Measurements from ENCODE around the gene GGT6. TPM values are rescaled to one million over a fixed set of nuclear protein-coding genes. Genes with fewer than 3 reads are reported as not detected.

GGT6 gene
- total RNA-seq, 4 donors from 2014 or later: 0.21 to 4.4 (median 0.29) TPM; not detected in 1

DNA sequence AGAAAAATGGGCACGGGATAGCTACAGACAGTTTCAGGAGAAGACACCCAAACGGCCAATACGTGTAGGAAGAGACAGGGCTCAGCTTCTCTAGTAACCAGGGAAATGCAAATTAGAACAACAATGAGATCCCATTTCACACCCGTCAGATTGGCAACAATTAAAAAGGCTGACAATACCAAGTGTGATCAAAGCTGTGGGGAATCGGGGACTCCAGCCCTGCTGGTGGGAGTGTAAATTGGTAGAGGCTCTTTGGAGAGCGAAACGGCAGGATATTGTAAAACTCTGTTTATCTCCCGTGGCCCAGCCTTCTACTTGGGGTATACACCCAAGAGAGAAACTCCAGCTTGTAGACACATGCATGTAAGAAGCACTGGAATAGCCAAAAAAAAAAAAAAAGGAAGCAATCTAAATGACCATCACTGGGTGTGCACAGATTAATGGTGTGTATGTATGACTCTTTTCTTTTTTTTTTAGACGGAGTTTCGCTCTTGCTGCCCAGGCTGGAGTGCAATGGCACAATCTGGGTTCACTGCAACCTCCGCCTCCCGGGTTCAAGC is 32.7 kb downstream of the GGT6 start:
- H3K4me3 ChIP-seq: no peak overlapping the region
- H3K27ac ChIP-seq: no peak overlapping the region

DNA sequence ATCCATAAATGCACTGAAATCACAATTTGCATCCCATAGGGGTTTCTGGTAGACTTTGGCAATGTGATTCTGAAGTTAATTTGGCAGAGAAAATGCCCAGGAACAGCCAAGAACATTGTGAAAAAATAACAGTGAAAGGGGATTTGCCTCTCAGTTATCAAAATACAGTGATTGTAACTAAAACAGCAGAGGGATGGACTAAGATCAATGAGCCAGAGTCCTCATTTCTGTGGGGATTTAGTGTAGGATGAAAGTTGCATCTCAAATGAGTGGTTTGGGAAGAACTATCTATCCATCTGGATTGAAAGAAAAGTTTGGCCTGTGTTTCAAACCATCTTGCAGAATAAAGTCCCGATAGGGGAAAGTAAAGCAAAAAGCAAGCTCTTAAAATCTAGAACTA is 33.2 kb downstream of the GGT6 start:
- intact Hi-C loops (cut with DNase I; ENCODE audit: low total_unique reads): no loop called here
- H3K36me3 ChIP-seq: no peaks in the 10 kb centered on the region
- no peak overlapping the region for H3K4me3 ChIP-seq
- H3K27ac ChIP-seq: no peak overlapping the region
- H3K9me3 ChIP-seq: no peaks in the 10 kb centered on the region
- H3K27me3 ChIP-seq: no peaks in the 10 kb centered on the region
- no peak for DNase-seq
- no peak for TF ChIP-seq POLR2A (IDR thresholded peaks at IDR 0.05)
- TF ChIP-seq, protein P1, sequence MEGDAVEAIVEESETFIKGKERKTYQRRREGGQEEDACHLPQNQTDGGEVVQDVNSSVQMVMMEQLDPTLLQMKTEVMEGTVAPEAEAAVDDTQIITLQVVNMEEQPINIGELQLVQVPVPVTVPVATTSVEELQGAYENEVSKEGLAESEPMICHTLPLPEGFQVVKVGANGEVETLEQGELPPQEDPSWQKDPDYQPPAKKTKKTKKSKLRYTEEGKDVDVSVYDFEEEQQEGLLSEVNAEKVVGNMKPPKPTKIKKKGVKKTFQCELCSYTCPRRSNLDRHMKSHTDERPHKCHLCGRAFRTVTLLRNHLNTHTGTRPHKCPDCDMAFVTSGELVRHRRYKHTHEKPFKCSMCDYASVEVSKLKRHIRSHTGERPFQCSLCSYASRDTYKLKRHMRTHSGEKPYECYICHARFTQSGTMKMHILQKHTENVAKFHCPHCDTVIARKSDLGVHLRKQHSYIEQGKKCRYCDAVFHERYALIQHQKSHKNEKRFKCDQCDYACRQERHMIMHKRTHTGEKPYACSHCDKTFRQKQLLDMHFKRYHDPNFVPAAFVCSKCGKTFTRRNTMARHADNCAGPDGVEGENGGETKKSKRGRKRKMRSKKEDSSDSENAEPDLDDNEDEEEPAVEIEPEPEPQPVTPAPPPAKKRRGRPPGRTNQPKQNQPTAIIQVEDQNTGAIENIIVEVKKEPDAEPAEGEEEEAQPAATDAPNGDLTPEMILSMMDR (IDR thresholded peaks at IDR 0.05): no peak
- no peaks in the 10 kb centered on the region for H3K4me1 ChIP-seq

More for the DNA sequence above, 32.7 kb downstream of the GGT6 start:
- no peaks in the 10 kb centered on the region for H3K9me3 ChIP-seq
- no peaks in the 10 kb centered on the region for H3K36me3 ChIP-seq
- no peaks in the 10 kb centered on the region for H3K27me3 ChIP-seq
- no peak for DNase-seq
- TF ChIP-seq, protein P1 (IDR thresholded peaks at IDR 0.05): no peak
- TF ChIP-seq POLR2A (IDR thresholded peaks at IDR 0.05): no peak
- no peaks in the 10 kb centered on the region for H3K4me1 ChIP-seq
- intact Hi-C loops (cut with DNase I; ENCODE audit: low total_unique reads): no loop called here

DNA sequence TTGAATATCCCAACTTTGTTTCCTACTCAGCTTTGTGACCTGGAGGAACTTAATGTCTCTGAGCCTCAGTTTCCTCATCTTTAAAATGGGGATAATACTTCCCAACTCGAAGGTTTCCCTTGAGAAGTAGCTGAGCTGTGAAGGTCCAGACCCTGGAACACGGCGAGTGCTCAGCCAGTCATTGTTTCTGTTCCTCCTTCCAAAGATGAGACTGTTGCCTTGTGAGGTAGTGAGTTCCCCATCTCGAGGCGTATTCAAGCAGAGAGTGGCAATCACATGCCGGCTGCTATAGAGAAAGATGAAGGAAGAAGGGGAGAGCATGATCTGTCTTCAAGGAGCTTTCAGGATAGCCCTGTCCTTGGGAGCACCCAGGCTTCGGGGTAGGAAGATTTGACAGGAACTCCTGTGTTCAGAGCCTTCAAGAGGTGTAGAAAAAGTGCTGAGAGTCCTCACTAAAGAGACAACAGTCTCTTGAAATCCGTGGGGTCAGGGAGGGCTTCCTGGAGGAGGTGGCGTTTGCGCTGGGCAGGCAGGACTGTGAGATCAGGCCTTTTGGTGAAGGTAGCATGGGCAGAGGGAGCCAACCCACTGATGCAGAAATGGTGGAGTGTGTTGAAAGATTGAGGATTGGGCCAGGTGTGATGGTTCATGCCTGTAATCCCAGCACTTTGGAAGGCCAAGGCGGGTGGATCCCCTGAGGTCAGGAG is 34.5 kb downstream of the GGT6 start:
- TF ChIP-seq, protein P1 (IDR thresholded peaks at IDR 0.05): no peak
- TF ChIP-seq POLR2A (IDR thresholded peaks at IDR 0.05): no peak
- no peak for DNase-seq
- H3K27me3 ChIP-seq: no peaks in the 10 kb centered on the region
- no peak overlapping the region for H3K4me3 ChIP-seq
- H3K27ac ChIP-seq: no peak overlapping the region
- no peaks in the 10 kb centered on the region for H3K36me3 ChIP-seq
- no peaks in the 10 kb centered on the region for H3K9me3 ChIP-seq
- intact Hi-C loops (cut with DNase I; ENCODE audit: low total_unique reads): no loop called here
- peaks cover 0 to 3% of the 10 kb centered on the region in 2 donors for H3K4me1 ChIP-seq

DNA sequence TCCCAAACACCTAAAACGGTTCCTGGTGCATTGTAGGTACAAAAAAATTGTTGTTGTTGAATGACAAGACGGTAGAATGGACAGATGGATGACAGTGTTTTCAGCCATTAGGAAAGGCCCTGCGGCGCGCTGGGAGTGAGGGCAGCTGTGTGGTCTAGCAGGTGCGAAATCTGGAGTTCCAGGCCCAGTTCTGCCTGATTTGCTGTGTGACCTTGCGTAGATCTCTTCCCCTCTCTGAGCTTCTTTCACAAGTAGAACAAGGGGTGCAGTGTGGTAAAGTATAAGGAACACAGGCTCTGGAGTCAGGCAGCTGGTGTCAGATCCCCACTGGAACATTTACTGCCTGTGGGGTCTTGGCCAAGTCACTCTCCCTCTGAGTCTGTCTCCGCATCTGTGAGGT is 36.4 kb downstream of the GGT6 start:
- DNase-seq: no peak
- intact Hi-C loops (cut with DNase I; ENCODE audit: low total_unique reads): no loop called here
- Histone ChIP-seq H3K36me3 (no peaks in the 10 kb centered on the region), H3K27me3 (no peaks in the 10 kb centered on the region), H3K4me3 (no peak overlapping the region), H3K9me3 (no peaks in the 10 kb centered on the region), H3K4me1 (peaks cover 0 to 3% of the 10 kb centered on the region in 2 donors), H3K27ac (no peak overlapping the region)
- TF ChIP-seq, protein P1 (IDR thresholded peaks at IDR 0.05): no peak
- TF ChIP-seq POLR2A (IDR thresholded peaks at IDR 0.05): no peak

DNA sequence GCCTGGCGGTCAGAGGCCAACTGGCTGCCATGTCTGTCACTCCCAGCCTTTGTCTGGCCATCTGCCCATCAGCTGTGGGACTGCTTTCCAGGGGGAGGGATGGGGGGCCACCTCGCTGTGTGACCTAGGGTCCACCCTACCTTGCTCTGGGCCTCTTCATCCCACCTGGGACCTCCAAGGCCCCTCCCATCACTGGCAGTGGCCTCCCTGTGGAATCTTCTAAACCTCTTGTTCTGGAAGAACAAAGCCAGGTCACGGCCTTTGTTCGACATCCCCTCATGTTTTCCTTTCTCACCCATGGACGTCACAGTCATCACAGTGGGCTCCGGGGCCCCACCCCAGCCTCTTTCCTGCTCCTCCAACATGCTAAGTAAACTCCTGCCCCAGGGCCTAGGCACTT is 37.7 kb downstream of the GGT6 start:
- Histone ChIP-seq H3K4me3 (no peak overlapping the region), H3K4me1 (peaks cover 0 to 3% of the 10 kb centered on the region in 2 donors), H3K9me3 (no peaks in the 10 kb centered on the region), H3K27me3 (no peaks in the 10 kb centered on the region), H3K36me3 (no peaks in the 10 kb centered on the region), H3K27ac (peak overlapping the region in 1 of 2 donors; percentile 52)
- TF ChIP-seq, protein P1 (IDR thresholded peaks at IDR 0.05): no peak
- no peak for TF ChIP-seq POLR2A (IDR thresholded peaks at IDR 0.05)
- intact Hi-C loops (cut with DNase I; ENCODE audit: low total_unique reads): no loop called here
- DNase-seq: no peak
